ENCODE results near the gene SLC6A8.
"Not testable (repeated sequence)": the region's sequence is repeated elsewhere in the genome, so short reads cannot be mapped to it uniquely, and the experiment has no call there.

Gene SLC6A8

GRCh38 chrX:153672531-153673427 is 14.9 kb upstream of the SLC6A8 start:
- no peak for DNase-seq

GRCh38 chrX:153673428-153674218 is 14.1 kb upstream of the SLC6A8 start, which contains the start of gene PNCK:
PNCK (minus strand) TSS chrX:153673813; CDS start chrX:153673076, 737 bp downstream.
- DNase-seq: no peak

GRCh38 chrX:153674219-153674851 is 13.4 kb upstream of the SLC6A8 start:
- DNase-seq: no peak

- DNase-seq: no peak
Observed at GRCh38 chrX:153681175-153681574, 6.6 kb upstream of the SLC6A8 start.

- not testable (repeated sequence) for DNase-seq
Observed at GRCh38 chrX:153683486-153683885, 4.2 kb upstream of the SLC6A8 start.

- no peak for DNase-seq
Observed at GRCh38 chrX:153684467-153685155, 3.1 kb upstream of the SLC6A8 start.

- DNase-seq: no peak
Observed at GRCh38 chrX:153685156-153685536, 2.6 kb upstream of the SLC6A8 start.

GRCh38 chrX:153685751-153686696 is 1.7 kb upstream of the SLC6A8 start:
- DNase-seq: no peak

- DNase-seq: no peak
Observed at GRCh38 chrX:153686711-153687110, 1.0 kb upstream of the SLC6A8 start.

GRCh38 chrX:153688071-153688470 is 345 bp downstream of the SLC6A8 start:
- DNase-seq: no peak

- DNase-seq: no peak
Observed at GRCh38 chrX:153688506-153688905, 780 bp downstream of the SLC6A8 start.

GRCh38 chrX:153688911-153689590 is 1.3 kb downstream of the SLC6A8 start:
- no peak for DNase-seq

GRCh38 chrX:153689654-153690465 is 2.1 kb downstream of the SLC6A8 start:
- no peak for DNase-seq

- DNase-seq: no peak
Observed at GRCh38 chrX:153690466-153690865, 2.7 kb downstream of the SLC6A8 start.

- DNase-seq: not testable (repeated sequence)
Observed at GRCh38 chrX:153691032-153691827, 3.5 kb downstream of the SLC6A8 start.

GRCh38 chrX:153692003-153692402 is 4.3 kb downstream of the SLC6A8 start:
- DNase-seq: no peak

- no peak for DNase-seq
Observed at GRCh38 chrX:153692611-153693156, 5.0 kb downstream of the SLC6A8 start.

GRCh38 chrX:153693216-153694086 is 5.7 kb downstream of the SLC6A8 start:
- no peak for DNase-seq
